CD4-positive, alpha-beta T cell (primary cell): ENCODE data around the gene C10orf71. TPM values are rescaled to one million over a fixed set of nuclear protein-coding genes. Genes with fewer than 3 reads are reported as not detected.

ENCODE experiments used
- ATAC-seq: fragments of 200-7000 bp; cut with Tn5 transposase; one replicate; pipeline ENCODE4 v1.10.0; 2022; ENCODE audit warnings: mild to moderate bottlenecking; ENCODE audit not compliant: poor library complexity
- CTCF ChIA-PET: fragments of 350-600 bp; sonication (Branson Sonifier 250); formaldehyde crosslinking; loops from one replicate; lab custom pipeline; 2021; ENCODE audit warnings: antibody characterized with exemption, inconsistent platforms; lab: Charles Lee
- POLR2A ChIA-PET: fragments of 350-600 bp; sonication (Branson Sonifier 250); formaldehyde crosslinking; loops from one replicate; lab custom pipeline; 2021; ENCODE audit warnings: antibody characterized with exemption, inconsistent platforms; lab: Charles Lee
- DNase-seq, 14 experiments: peaks; one replicate each; pipeline ENCODE4 v3.0.0-alpha.2; 2013 to 2020; ENCODE audit warnings: mixed read lengths in 2 of 14
- H3K27ac ChIP-seq, 2 donors: one replicate each; pipeline versions ENCODE4 v1.5.1 to v1.7.0; 2013; ENCODE audit warnings: low read length in 2 of 2, low read depth in 1 of 2, mild to moderate bottlenecking in 1 of 2
- H3K27me3 ChIP-seq, 2 experiments: 1 replicate in 1 of 2; 2 replicates in 1 of 2; pipeline versions ENCODE4 v1.6.1 to v1.7.0; 2013; ENCODE audit warnings: low read length in 2 of 2, control low read depth in 1 of 2, mild to moderate bottlenecking in 1 of 2, moderate library complexity in 1 of 2; ENCODE audit not compliant: insufficient read depth in 2 of 2, control insufficient read depth in 1 of 2
- H3K36me3 ChIP-seq: one replicate; pipeline ENCODE4 v1.6.1; 2013; ENCODE audit warnings: low read length, control low read depth; ENCODE audit not compliant: insufficient read depth
- H3K4me1 ChIP-seq: one replicate; pipeline ENCODE4 v1.6.1; 2013; ENCODE audit warnings: low read length, control low read depth; ENCODE audit not compliant: insufficient read depth
- H3K4me3 ChIP-seq: one replicate; pipeline ENCODE4 v1.5.1; 2013; ENCODE audit warnings: mild to moderate bottlenecking, low read length, moderate library complexity
- H3K9me3 ChIP-seq, 2 experiments: 1 replicate in 1 of 2; 2 replicates in 1 of 2; pipeline versions ENCODE4 v1.6.1 to v1.7.0; 2013; ENCODE audit warnings: low read length in 2 of 2, mild to moderate bottlenecking in 2 of 2, control low read depth in 1 of 2, moderate library complexity in 1 of 2; ENCODE audit not compliant: control insufficient read depth in 1 of 2, insufficient read depth in 1 of 2
- H3K27ac Mint-ChIP-seq: one replicate; pipeline ENCODE4 v1.8.0; 2020; ENCODE audit warnings: mixed read lengths
- H3K27me3 Mint-ChIP-seq: one replicate; pipeline ENCODE4 v1.8.0; 2021; ENCODE audit warnings: mixed read lengths
- H3K36me3 Mint-ChIP-seq: one replicate; pipeline ENCODE4 v1.8.0; 2021; ENCODE audit warnings: low read depth, mixed read lengths
- H3K4me1 Mint-ChIP-seq: one replicate; pipeline ENCODE4 v1.8.0; 2021; ENCODE audit warnings: low read depth, mixed read lengths
- H3K4me3 Mint-ChIP-seq: one replicate; pipeline ENCODE4 v1.8.0; 2020; ENCODE audit warnings: mild to moderate bottlenecking, mixed read lengths
- H3K9me3 Mint-ChIP-seq: one replicate; pipeline ENCODE4 v1.8.0; 2020; ENCODE audit warnings: mixed read lengths
- CTCF ChIP-seq: fragments of 200-600 bp; IDR thresholded peaks from one replicate; pipeline ENCODE4 v1.8.0; 2022; ENCODE audit warnings: antibody characterized with exemption, mild to moderate bottlenecking
- intact Hi-C, 2 experiments: fragments of 100-400 bp; cut with DNase I in 1 of 2; cut with micrococcal nuclease in 1 of 2; formaldehyde crosslinking; loops; one replicate each; pipeline versions ENCODE4 v1.15.1 to v1.9.0; 2023 to 2025; cut with DNase I, micrococcal nuclease
- total RNA-seq, 174 experiments: library from RNA in 2 of 174; stranded (reverse) in 2 of 174; gene quantifications; one replicate each; pipeline ENCODE4 v1.2.3 and lab custom pipeline; 2021 to 2026

Gene C10orf71
- total RNA-seq, 2 experiments from 2014 or later, result not detected

- POLR2A ChIA-PET, result no interaction called here
- CTCF ChIA-PET, result interaction anchor here (0.6 kb wide), 1 partner anchor 160 kb away, joined by 3 read pairs; no protein-coding TSS in a partner anchor
- no peaks in the 10 kb centered on the region for H3K36me3 Mint-ChIP-seq
- Histone ChIP-seq H3K36me3 (no peaks in the 10 kb centered on the region), H3K27me3 (peaks cover 0 to 2% of the 10 kb centered on the region in 2 experiments), H3K9me3 (peaks cover 0 to 16% of the 10 kb centered on the region in 2 experiments), H3K4me3 (no peak overlapping the region), H3K27ac (no peak overlapping the region), H3K4me1 (no peaks in the 10 kb centered on the region)
- DNase-seq (no peak), ATAC-seq (no peak)
- H3K9me3 Mint-ChIP-seq, result no peaks in the 10 kb centered on the region
- no peaks in the 10 kb centered on the region for H3K4me1 Mint-ChIP-seq
- peaks cover 5% of the 10 kb centered on the region for H3K27me3 Mint-ChIP-seq
- H3K4me3 Mint-ChIP-seq, result no peak overlapping the region
- intact Hi-C loops, result no loop called here
- no peak overlapping the region for H3K27ac Mint-ChIP-seq
- no peak for TF ChIP-seq CTCF
Measured at GRCh38 chr10:49363309-49364031, 64.5 kb downstream of the C10orf71 start.

GRCh38 chr10:49364051-49364450 is 65.1 kb downstream of the C10orf71 start:
- H3K4me3 Mint-ChIP-seq, result no peak overlapping the region
- peaks cover 5% of the 10 kb centered on the region for H3K27me3 Mint-ChIP-seq
- no peak overlapping the region for H3K27ac ChIP-seq
- ATAC-seq (no peak), DNase-seq (no peak)
- ChIA-PET POLR2A (no interaction called here), CTCF (no interaction called here)
- H3K4me1 ChIP-seq, result no peaks in the 10 kb centered on the region
- no peaks in the 10 kb centered on the region for H3K36me3 ChIP-seq
- no peak for TF ChIP-seq CTCF
- intact Hi-C loops, result no loop called here
- peaks cover 0 to 15% of the 10 kb centered on the region in 2 experiments for H3K9me3 ChIP-seq
- H3K9me3 Mint-ChIP-seq, result no peaks in the 10 kb centered on the region
- no peak overlapping the region for H3K4me3 ChIP-seq
- H3K36me3 Mint-ChIP-seq, result no peaks in the 10 kb centered on the region
- peaks cover 0 to 2% of the 10 kb centered on the region in 2 experiments for H3K27me3 ChIP-seq
- no peaks in the 10 kb centered on the region for H3K4me1 Mint-ChIP-seq
- no peak overlapping the region for H3K27ac Mint-ChIP-seq

GRCh38 chr10:49364747-49365146 is 65.8 kb downstream of the C10orf71 start:
- H3K4me3 Mint-ChIP-seq, result no peak overlapping the region
- no peaks in the 10 kb centered on the region for H3K4me1 ChIP-seq
- no peak overlapping the region for H3K4me3 ChIP-seq
- H3K27me3 ChIP-seq, result peaks cover 0 to 2% of the 10 kb centered on the region in 2 experiments
- no peaks in the 10 kb centered on the region for H3K4me1 Mint-ChIP-seq
- intact Hi-C loops, result no loop called here
- no peaks in the 10 kb centered on the region for H3K9me3 Mint-ChIP-seq
- no peak for DNase-seq
- no peak overlapping the region for H3K27ac Mint-ChIP-seq
- H3K27me3 Mint-ChIP-seq, result peaks cover 5% of the 10 kb centered on the region
- POLR2A ChIA-PET, result no interaction called here
- peaks cover 0 to 8% of the 10 kb centered on the region in 2 experiments for H3K9me3 ChIP-seq
- H3K36me3 ChIP-seq, result no peaks in the 10 kb centered on the region
- no peak for TF ChIP-seq CTCF
- CTCF ChIA-PET, result no interaction called here
- H3K36me3 Mint-ChIP-seq, result no peaks in the 10 kb centered on the region
- H3K27ac ChIP-seq, result no peak overlapping the region
- ATAC-seq, result no peak
